GM23338 (cell line): ENCODE results near the gene LOXHD1. TPM values are rescaled to one million over a fixed set of nuclear protein-coding genes. Genes with fewer than 3 reads are reported as not detected.

ENCODE experiments used
- ATAC-seq: fragments of 200-7000 bp; cut with Tn5 transposase; 3 replicates; pipeline ENCODE4 v1.9.1; 2020
- DNase-seq: peaks from one replicate; pipeline ENCODE4 v3.0.0-alpha.2; 2015; ENCODE audit warnings: low spot score
- H2AFZ ChIP-seq: fragments of 200-600 bp; sonication (generic); 2 replicates; pipeline ENCODE4 v1.8.0; 2016; ENCODE audit warnings: antibody characterized with exemption, mild to moderate bottlenecking, moderate library complexity
- H3F3A ChIP-seq: fragments of 200-600 bp; sonication (generic); replicated peaks from 2 replicates; pipeline ENCODE4 v1.8.0; 2017; ENCODE audit warnings: antibody characterized with exemption, mixed run types, low read depth
- H3K27ac ChIP-seq: fragments of 200-600 bp; sonication (generic); 2 replicates; pipeline ENCODE4 v1.6.1; 2016; ENCODE audit warnings: low read depth
- H3K27me3 ChIP-seq: fragments of 200-600 bp; sonication (generic); 2 replicates; pipeline ENCODE4 v1.8.0; 2016; ENCODE audit warnings: mild to moderate bottlenecking, mixed run types, moderate library complexity; ENCODE audit not compliant: insufficient read depth
- H3K36me3 ChIP-seq: fragments of 200-600 bp; sonication (generic); 2 replicates; pipeline ENCODE4 v1.8.0; 2016; ENCODE audit warnings: mild to moderate bottlenecking; ENCODE audit not compliant: insufficient read depth
- H3K4me1 ChIP-seq: fragments of 200-600 bp; sonication (generic); 2 replicates; pipeline ENCODE4 v1.8.0; 2016; ENCODE audit warnings: mild to moderate bottlenecking, moderate library complexity; ENCODE audit not compliant: insufficient read depth
- H3K4me2 ChIP-seq: fragments of 200-600 bp; sonication (generic); 2 replicates; pipeline ENCODE4 v1.7.1; 2017; ENCODE audit warnings: mixed run types
- H3K4me3 ChIP-seq: fragments of 200-600 bp; sonication (generic); 2 replicates; pipeline ENCODE4 v1.6.1; 2016; ENCODE audit warnings: mixed run types
- H3K79me2 ChIP-seq: fragments of 200-600 bp; sonication (generic); replicated peaks from 2 replicates; pipeline ENCODE4 v1.8.0; 2017; ENCODE audit warnings: mild to moderate bottlenecking; ENCODE audit not compliant: insufficient read depth
- H3K9me2 ChIP-seq: fragments of 200-600 bp; sonication (generic); 2 replicates; pipeline ENCODE4 v1.8.0; 2017; ENCODE audit not compliant: insufficient read depth
- H4K20me1 ChIP-seq: fragments of 200-600 bp; sonication (generic); replicated peaks from 2 replicates; pipeline ENCODE4 v1.8.0; 2017; ENCODE audit warnings: mild to moderate bottlenecking; ENCODE audit not compliant: insufficient read depth
- H3K27ac Mint-ChIP-seq: 2 replicates; pipeline ENCODE4 v1.8.0; 2020; ENCODE audit warnings: inconsistent platforms, mild to moderate bottlenecking, moderate library complexity, mixed read lengths
- H3K27me3 Mint-ChIP-seq: 3 replicates; pipeline ENCODE4 v1.8.0; 2022; ENCODE audit warnings: low read depth, mild to moderate bottlenecking, moderate library complexity, mixed read lengths, inconsistent platforms; ENCODE audit not compliant: insufficient read depth, poor library complexity
- H3K36me3 Mint-ChIP-seq: 3 replicates; pipeline ENCODE4 v1.8.0; 2021; ENCODE audit warnings: low read depth, mild to moderate bottlenecking, inconsistent platforms, moderate library complexity, mixed read lengths
- H3K4me1 Mint-ChIP-seq: 3 replicates; pipeline ENCODE4 v1.8.0; 2020; ENCODE audit warnings: mild to moderate bottlenecking, inconsistent platforms, mixed read lengths
- H3K4me3 Mint-ChIP-seq: 3 replicates; pipeline ENCODE4 v1.8.0; 2021; ENCODE audit warnings: moderate library complexity, mild to moderate bottlenecking, inconsistent platforms, mixed read lengths
- H3K9me3 Mint-ChIP-seq: 3 replicates; pipeline ENCODE4 v1.8.0; 2020; ENCODE audit warnings: moderate library complexity, mild to moderate bottlenecking, inconsistent platforms, mixed read lengths
- EZH2phosphoT487 ChIP-seq: fragments of 200-600 bp; sonication (generic); IDR thresholded peaks from one replicate; pipeline ENCODE4 v1.8.1; 2018; ENCODE audit warnings: antibody characterized with exemption; ENCODE audit not compliant: unreplicated experiment
- JUNB ChIP-seq: IDR thresholded peaks from one replicate; pipeline ENCODE4 v1.6.1; 2016; ENCODE audit warnings: antibody characterized with exemption; ENCODE audit not compliant: unreplicated experiment
- NANOG ChIP-seq: IDR thresholded peaks from 2 replicates; pipeline ENCODE4 v1.6.1; 2016; ENCODE audit warnings: antibody characterized with exemption, borderline replicate concordance
- POLR2AphosphoS5 ChIP-seq: IDR thresholded peaks from 2 replicates; pipeline ENCODE4 v1.6.1; 2016; ENCODE audit warnings: antibody characterized with exemption, low read depth
- STAT1 ChIP-seq: IDR thresholded peaks from one replicate; pipeline ENCODE4 v1.6.1; 2016; ENCODE audit warnings: antibody characterized with exemption; ENCODE audit not compliant: unreplicated experiment
- ZNF114 ChIP-seq: fragments of 250-450 bp; sonication (Bioruptor Pico); IDR thresholded peaks from 2 replicates; pipeline ENCODE4 v1.5.0; 2020; ENCODE audit warnings: mild to moderate bottlenecking, moderate library complexity
- polyA plus RNA-seq: library from polyadenylated mRNA; unstranded; fragments of >200 nt; fragmentation: Nextera tagmentation; extraction: Ambion mirVana; gene quantifications from 2 replicates; pipeline ENCODE4 v1.2.1, GENCODE V29; 2016
- total RNA-seq: library from RNA; depleted of rRNA; stranded (reverse); fragments of >200 nt; shearing (Covaris generic); gene quantifications from 2 replicates; pipeline ENCODE4 v1.2.3, GENCODE V29; 2014
- TF ChIP-seq, protein P1 (sequence below): fragments of 250-450 bp; sonication (Bioruptor Pico); IDR thresholded peaks from 2 replicates; pipeline ENCODE4 v1.5.0; 2020; ENCODE audit warnings: mild to moderate bottlenecking, moderate library complexity

Gene LOXHD1
- total and polyA plus RNA-seq, 2 experiments from 2014 or later, result 0.17 TPM; not detected in 1

GRCh38 chr18:46462523-46462922 lies 194.5 kb downstream of the LOXHD1 start (continued):
- TF ChIP-seq, protein P1, sequence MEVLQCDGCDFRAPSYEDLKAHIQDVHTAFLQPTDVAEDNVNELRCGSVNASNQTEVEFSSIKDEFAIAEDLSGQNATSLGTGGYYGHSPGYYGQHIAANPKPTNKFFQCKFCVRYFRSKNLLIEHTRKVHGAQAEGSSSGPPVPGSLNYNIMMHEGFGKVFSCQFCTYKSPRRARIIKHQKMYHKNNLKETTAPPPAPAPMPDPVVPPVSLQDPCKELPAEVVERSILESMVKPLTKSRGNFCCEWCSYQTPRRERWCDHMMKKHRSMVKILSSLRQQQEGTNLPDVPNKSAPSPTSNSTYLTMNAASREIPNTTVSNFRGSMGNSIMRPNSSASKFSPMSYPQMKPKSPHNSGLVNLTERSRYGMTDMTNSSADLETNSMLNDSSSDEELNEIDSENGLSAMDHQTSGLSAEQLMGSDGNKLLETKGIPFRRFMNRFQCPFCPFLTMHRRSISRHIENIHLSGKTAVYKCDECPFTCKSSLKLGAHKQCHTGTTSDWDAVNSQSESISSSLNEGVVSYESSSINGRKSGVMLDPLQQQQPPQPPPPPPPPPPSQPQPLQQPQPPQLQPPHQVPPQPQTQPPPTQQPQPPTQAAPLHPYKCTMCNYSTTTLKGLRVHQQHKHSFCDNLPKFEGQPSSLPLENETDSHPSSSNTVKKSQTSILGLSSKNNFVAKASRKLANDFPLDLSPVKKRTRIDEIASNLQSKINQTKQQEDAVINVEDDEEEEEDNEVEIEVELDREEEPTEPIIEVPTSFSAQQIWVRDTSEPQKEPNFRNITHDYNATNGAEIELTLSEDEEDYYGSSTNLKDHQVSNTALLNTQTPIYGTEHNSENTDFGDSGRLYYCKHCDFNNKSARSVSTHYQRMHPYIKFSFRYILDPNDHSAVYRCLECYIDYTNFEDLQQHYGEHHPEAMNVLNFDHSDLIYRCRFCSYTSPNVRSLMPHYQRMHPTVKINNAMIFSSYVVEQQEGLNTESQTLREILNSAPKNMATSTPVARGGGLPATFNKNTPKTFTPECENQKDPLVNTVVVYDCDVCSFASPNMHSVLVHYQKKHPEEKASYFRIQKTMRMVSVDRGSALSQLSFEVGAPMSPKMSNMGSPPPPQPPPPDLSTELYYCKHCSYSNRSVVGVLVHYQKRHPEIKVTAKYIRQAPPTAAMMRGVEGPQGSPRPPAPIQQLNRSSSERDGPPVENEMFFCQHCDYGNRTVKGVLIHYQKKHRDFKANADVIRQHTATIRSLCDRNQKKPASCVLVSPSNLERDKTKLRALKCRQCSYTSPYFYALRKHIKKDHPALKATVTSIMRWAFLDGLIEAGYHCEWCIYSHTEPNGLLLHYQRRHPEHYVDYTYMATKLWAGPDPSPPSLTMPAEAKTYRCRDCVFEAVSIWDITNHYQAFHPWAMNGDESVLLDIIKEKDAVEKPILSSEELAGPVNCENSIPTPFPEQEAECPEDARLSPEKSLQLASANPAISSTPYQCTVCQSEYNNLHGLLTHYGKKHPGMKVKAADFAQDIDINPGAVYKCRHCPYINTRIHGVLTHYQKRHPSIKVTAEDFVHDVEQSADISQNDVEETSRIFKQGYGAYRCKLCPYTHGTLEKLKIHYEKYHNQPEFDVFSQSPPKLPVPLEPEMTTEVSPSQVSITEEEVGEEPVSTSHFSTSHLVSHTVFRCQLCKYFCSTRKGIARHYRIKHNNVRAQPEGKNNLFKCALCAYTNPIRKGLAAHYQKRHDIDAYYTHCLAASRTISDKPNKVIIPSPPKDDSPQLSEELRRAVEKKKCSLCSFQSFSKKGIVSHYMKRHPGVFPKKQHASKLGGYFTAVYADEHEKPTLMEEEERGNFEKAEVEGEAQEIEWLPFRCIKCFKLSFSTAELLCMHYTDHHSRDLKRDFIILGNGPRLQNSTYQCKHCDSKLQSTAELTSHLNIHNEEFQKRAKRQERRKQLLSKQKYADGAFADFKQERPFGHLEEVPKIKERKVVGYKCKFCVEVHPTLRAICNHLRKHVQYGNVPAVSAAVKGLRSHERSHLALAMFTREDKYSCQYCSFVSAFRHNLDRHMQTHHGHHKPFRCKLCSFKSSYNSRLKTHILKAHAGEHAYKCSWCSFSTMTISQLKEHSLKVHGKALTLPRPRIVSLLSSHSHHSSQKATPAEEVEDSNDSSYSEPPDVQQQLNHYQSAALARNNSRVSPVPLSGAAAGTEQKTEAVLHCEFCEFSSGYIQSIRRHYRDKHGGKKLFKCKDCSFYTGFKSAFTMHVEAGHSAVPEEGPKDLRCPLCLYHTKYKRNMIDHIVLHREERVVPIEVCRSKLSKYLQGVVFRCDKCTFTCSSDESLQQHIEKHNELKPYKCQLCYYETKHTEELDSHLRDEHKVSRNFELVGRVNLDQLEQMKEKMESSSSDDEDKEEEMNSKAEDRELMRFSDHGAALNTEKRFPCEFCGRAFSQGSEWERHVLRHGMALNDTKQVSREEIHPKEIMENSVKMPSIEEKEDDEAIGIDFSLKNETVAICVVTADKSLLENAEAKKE, result no peak
- TF ChIP-seq JUNB (no peak), STAT1 (no peak), ZNF114 (CRISPR knock-in tag) (no peak)

DNA sequence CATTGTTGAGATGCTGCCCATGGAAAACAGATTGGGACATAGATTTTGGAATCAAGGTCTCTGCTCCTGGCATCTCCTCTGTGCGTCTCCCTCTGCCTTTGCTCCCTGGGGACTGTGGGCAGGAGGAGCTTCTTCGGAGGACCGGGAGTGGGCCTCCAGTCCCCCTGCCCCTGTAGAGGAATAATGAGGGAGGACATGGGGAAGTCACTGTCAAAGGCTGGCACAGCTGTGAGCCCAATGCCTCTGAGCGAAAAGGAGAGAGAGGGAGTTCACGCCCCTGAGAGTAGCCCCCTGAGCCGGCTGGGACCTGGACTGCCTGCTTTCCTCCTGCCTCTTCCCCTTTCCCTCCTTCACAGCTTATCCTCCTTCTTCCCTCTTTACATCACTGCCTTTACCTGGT lies 195.0 kb downstream of the LOXHD1 start:
- Histone ChIP-seq H2AFZ (no peak overlapping the region), H3K79me2 (no peaks in the 10 kb centered on the region), H3K9me2 (no peaks in the 10 kb centered on the region), H3K27me3 (no peaks in the 10 kb centered on the region), H4K20me1 (no peaks in the 10 kb centered on the region), H3F3A (no peaks in the 10 kb centered on the region), H3K27ac (no peak overlapping the region), H3K36me3 (no peaks in the 10 kb centered on the region), H3K4me2 (no peak overlapping the region), H3K4me1 (peaks cover 25% of the 10 kb centered on the region), H3K4me3 (no peak overlapping the region)
- H3K4me1 Mint-ChIP-seq, result peaks cover 48% of the 10 kb centered on the region
- TF ChIP-seq POLR2AphosphoS5 (no peak), NANOG (no peak), STAT1 (no peak), EZH2phosphoT487 (no peak)
- no peak overlapping the region for H3K27ac Mint-ChIP-seq
- DNase-seq (no peak), ATAC-seq (no peak)
- H3K9me3 Mint-ChIP-seq, result no peaks in the 10 kb centered on the region
- no peaks in the 10 kb centered on the region for H3K36me3 Mint-ChIP-seq
- H3K4me3 Mint-ChIP-seq, result no peak overlapping the region
- H3K27me3 Mint-ChIP-seq, result peaks cover 9% of the 10 kb centered on the region
